GM12875 (cell line): ENCODE measurements around the gene OR10T2.
"Not testable (repeated sequence)": the region's sequence is repeated elsewhere in the genome, so short reads cannot be mapped to it uniquely, and the experiment has no call there.

Source experiments
- H3K4me3 ChIP-seq: one replicate; pipeline ENCODE4 v1.5.1; 2011; ENCODE audit warnings: low read depth, low read length, control low read depth
- TF ChIP-seq, protein P1 (sequence below): IDR thresholded peaks from 2 replicates; pipeline ENCODE4 v1.5.1; 2011; ENCODE audit warnings: low read depth, mild to moderate bottlenecking, control low read depth, inconsistent platforms, low read length, moderate library complexity, borderline replicate concordance; ENCODE audit not compliant: insufficient read depth

The OR10T2 gene

GRCh38 chr1:158390331-158390730 lies 8.9 kb downstream of the OR10T2 start:
- TF ChIP-seq, protein P1, sequence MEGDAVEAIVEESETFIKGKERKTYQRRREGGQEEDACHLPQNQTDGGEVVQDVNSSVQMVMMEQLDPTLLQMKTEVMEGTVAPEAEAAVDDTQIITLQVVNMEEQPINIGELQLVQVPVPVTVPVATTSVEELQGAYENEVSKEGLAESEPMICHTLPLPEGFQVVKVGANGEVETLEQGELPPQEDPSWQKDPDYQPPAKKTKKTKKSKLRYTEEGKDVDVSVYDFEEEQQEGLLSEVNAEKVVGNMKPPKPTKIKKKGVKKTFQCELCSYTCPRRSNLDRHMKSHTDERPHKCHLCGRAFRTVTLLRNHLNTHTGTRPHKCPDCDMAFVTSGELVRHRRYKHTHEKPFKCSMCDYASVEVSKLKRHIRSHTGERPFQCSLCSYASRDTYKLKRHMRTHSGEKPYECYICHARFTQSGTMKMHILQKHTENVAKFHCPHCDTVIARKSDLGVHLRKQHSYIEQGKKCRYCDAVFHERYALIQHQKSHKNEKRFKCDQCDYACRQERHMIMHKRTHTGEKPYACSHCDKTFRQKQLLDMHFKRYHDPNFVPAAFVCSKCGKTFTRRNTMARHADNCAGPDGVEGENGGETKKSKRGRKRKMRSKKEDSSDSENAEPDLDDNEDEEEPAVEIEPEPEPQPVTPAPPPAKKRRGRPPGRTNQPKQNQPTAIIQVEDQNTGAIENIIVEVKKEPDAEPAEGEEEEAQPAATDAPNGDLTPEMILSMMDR, result no peak
- H3K4me3 ChIP-seq, result no peak overlapping the region

DNA sequence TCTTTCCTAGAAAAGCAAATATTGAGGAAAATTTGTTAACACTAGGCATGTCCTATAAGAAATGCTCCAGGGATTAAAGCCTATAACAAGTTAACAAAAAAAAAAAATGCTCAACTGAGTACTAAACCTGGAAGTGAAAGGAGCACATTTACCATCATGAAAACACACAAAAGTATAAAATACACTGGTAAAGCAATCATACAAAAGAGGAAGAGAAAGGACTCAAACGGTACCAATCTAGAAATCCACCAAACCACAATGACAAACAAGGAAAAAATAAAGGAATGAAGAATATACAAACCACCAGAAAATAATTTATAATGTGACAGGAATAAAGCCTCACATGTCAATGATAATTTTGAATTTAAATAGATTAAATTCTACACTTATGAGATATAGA lies 24.4 kb downstream of the OR10T2 start:
- no peak overlapping the region for H3K4me3 ChIP-seq
- TF ChIP-seq, protein P1, result no peak

DNA sequence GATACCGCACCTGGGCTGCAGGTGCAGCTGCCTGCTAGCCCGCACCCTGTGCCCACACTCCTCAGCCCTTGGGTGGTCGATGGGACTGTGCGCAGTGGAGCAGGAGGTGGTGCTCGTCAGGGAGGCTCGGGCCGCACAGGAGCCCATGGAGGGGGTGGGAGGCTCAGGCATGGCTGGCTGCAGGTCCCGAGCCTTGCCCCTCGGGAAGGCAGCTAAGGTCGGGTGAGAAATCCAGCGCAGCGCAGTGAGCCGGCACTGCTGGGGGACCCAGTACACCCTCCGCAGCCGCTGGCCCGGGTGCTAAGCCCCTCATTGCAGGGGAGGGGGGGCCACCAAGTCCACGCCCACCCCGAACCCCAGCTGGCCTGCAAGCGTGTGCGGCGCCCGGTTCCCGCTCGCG lies 25.2 kb downstream of the OR10T2 start:
- not testable (repeated sequence) for H3K4me3 ChIP-seq

GRCh38 chr1:158371188-158371953 lies 27.9 kb downstream of the OR10T2 start:
- TF ChIP-seq, protein P1, result no peak
- H3K4me3 ChIP-seq, result no peak overlapping the region

GRCh38 chr1:158366783-158367182 lies 32.5 kb downstream of the OR10T2 start:
- no peak overlapping the region for H3K4me3 ChIP-seq
- TF ChIP-seq, protein P1, result no peak

GRCh38 chr1:158362941-158363340 lies 36.3 kb downstream of the OR10T2 start:
- no peak overlapping the region for H3K4me3 ChIP-seq
- TF ChIP-seq, protein P1, result no peak

DNA sequence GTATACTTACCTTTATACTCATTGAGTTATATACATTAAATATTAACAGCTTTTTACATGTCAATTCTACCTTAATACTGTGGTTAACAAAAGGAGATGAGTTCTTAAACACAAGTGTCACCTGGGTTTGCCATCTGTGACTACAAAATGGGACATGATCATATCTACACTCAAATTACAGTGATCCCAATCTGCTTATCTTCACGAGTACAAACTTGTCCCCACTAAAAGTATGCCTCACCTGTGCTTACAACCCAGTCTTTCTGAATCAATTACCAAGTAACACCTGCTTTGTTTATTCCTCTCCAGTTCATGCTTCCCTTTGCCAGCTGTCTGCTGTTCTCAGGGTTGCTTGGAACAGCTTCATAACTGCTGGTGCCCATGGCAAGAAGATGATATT lies 36.8 kb downstream of the OR10T2 start:
- TF ChIP-seq, protein P1, result no peak
- H3K4me3 ChIP-seq, result no peak overlapping the region

DNA sequence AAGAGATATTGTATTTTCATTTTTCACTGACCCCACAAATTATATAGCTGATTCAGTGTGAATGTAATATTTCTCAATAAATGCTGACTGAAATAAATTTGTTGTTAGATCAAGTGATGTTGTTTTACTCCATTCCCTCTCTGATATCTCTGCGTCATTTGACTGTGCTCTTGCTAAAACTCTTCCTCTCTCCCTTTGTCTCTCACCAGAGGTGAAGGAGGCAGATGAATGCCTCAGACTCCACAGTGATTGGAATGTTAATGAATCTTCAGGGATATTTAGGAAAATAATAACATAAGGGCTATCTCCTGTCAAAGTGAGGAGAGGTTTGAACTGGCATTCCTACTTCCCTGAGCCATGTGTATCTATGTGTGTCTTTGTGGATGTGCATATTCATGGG lies 41.8 kb downstream of the OR10T2 start:
- TF ChIP-seq, protein P1, result no peak
- H3K4me3 ChIP-seq, result no peak overlapping the region
